Measurements from ENCODE around the gene TUBB2A.
"Not testable (repeated sequence)": the region's sequence is repeated elsewhere in the genome, so short reads cannot be mapped to it uniquely, and the experiment has no call there.

GRCh38 chr6:3197734-3198133, 40.4 kb upstream of the TUBB2A start:
- TF ChIP-seq CTCF, POLR2A (IDR thresholded peaks at IDR 0.05): not testable (repeated sequence)
